Thoracic aorta (tissue), 2 donors: ENCODE data around the gene MCTP2. TPM values are rescaled to one million over a fixed set of nuclear protein-coding genes. Genes with fewer than 3 reads are reported as not detected.

ENCODE experiments used
- ATAC-seq: fragments of 150-250 bp; one replicate; pipeline ENCODE4 v1.8.0; 2017; ENCODE audit warnings: low read depth; ENCODE audit not compliant: insufficient number of reproducible peaks, low FRiP score
- DNase-seq: peaks from one replicate; pipeline ENCODE4 v3.0.0-alpha.2; 2020; ENCODE audit warnings: low spot score
- H3K27ac ChIP-seq, 2 donors: fragments of 200-600 bp; sonication (generic); 1 replicate in 1 of 2; 2 replicates in 1 of 2; pipeline ENCODE4 v1.5.1; 2016; ENCODE audit warnings: mild to moderate bottlenecking in 2 of 2, moderate library complexity in 2 of 2
- H3K27me3 ChIP-seq: fragments of 200-600 bp; sonication (generic); replicated peaks from 2 replicates; pipeline ENCODE4 v1.6.0; 2016; ENCODE audit warnings: mild to moderate bottlenecking; ENCODE audit not compliant: insufficient read depth
- H3K36me3 ChIP-seq: fragments of 200-600 bp; sonication (generic); one replicate; pipeline ENCODE4 v1.5.1; 2016
- H3K4me1 ChIP-seq, 2 donors: fragments of 200-600 bp; sonication (generic); 1 replicate in 1 of 2; 2 replicates in 1 of 2; pipeline versions ENCODE4 v1.5.1 to v1.6.0; 2016; ENCODE audit warnings: low read depth in 2 of 2, mild to moderate bottlenecking in 1 of 2; ENCODE audit not compliant: control insufficient read depth in 1 of 2
- H3K4me3 ChIP-seq: fragments of 200-600 bp; sonication (generic); 2 replicates; pipeline ENCODE4 v1.5.1; 2016; ENCODE audit warnings: mild to moderate bottlenecking
- H3K9me3 ChIP-seq: fragments of 200-600 bp; sonication (generic); 2 replicates; pipeline ENCODE4 v1.5.1; 2016
- CTCF ChIP-seq: fragments of 200-600 bp; sonication (generic); IDR thresholded peaks from one replicate; pipeline ENCODE4 v1.5.1; 2019; ENCODE audit warnings: antibody characterized with exemption
- total RNA-seq, 2 donors: library from RNA; depleted of rRNA; stranded (reverse); fragments of >200 nt; gene quantifications; one replicate each; pipeline versions ENCODE4 v1.1.0 to v1.2.3, GENCODE V29; 2016

Gene MCTP2
- total RNA-seq, 2 donors from 2014 or later, result 15.7 to 16.6 TPM

DNA sequence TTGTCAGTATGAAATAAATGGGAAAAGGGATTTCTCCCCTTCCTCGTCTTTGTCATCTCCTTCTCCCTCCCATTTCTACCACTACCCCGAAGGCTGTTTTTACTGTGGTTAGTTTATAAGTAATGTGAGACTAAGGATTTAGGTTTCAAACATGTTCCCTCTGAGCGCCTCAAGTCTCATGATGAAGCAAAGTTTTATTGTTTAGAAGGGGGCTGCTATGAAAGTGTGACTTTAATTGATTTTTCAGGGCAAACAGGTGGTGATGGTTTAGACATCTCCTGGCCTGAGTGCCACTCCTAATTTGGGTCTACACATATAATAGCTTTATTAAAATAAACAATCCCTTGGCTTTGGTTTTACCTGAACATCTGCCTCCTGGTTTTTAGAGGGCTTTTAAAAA is 185.5 kb downstream of the MCTP2 start:
- TF ChIP-seq CTCF, result no peak

DNA sequence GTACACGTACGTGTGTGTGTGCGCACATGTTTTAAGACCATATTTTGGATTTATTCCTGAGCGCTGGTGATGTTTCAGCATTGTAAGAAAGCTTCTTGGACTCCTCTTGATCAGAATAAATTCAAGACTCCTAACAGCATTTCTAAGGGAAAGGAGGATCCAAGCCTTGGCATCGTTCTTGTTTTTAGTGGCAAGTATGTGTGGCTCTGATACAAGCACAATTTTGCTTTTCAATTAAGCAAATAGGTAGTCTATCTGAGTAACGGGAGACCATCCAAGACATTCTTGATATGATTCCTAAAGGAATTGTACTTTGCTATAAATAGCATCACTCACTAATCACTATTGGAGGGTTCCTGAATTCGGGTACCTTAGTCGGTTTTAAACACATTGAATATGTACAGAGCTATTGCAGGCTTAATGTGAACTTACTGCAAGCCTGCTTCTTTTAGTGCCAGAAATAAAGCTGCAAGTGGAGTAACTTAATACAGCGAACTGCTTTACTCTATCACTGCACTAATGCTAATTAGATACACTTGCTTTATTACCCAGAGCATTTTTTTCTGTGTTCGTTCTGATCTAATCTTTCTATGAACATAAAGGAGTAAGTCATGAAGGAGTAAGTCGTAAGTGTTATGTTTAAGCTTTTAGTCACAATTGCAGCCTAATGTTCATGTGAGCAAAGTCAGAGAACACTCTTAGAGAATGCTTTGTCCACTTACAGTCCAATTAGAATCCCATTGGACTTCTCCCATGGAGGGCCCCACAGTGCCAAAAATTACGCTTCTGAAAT is 186.3 kb downstream of the MCTP2 start:
- ATAC-seq, result no peak

More for the DNA sequence above, 185.5 kb downstream of the MCTP2 start:
- Histone ChIP-seq H3K27me3 (no peaks in the 10 kb centered on the region), H3K4me3 (no peak overlapping the region), H3K9me3 (no peaks in the 10 kb centered on the region), H3K36me3 (no peaks in the 10 kb centered on the region), H3K4me1 (peaks cover 2 to 6% of the 10 kb centered on the region in 2 donors), H3K27ac (no peak overlapping the region)
- DNase-seq (no peak), ATAC-seq (no peak)

GRCh38 chr15:94421706-94422105 is 190.3 kb downstream of the MCTP2 start:
- no peak for ATAC-seq

More for the DNA sequence above, 186.3 kb downstream of the MCTP2 start:
- TF ChIP-seq CTCF, result no peak
- H3K27ac ChIP-seq, result no peak overlapping the region
- no peak overlapping the region for H3K4me3 ChIP-seq
- no peaks in the 10 kb centered on the region for H3K36me3 ChIP-seq
- DNase-seq, result no peak
- no peaks in the 10 kb centered on the region for H3K27me3 ChIP-seq
- no peaks in the 10 kb centered on the region for H3K9me3 ChIP-seq
- peaks cover 2 to 6% of the 10 kb centered on the region in 2 donors for H3K4me1 ChIP-seq

DNA sequence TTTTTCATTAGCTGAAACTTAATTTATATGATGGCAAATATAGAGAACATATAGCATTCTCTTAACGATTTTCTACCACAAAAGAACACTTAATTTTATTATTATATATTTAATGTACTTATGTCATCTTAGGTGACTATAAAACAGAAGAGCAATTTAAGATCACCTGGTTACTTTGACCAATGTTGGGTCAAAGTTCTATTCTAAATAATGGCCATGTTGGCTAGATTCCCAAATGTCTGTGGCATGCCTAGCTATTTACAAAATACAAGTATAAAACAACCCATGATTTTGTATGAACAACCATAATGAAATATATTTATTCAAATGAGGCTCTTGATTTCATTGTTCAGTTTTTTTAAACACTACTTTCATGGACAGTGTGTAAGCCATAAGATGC is 200.9 kb downstream of the MCTP2 start:
- DNase-seq (no peak), ATAC-seq (no peak)
- H3K4me1 ChIP-seq, result no peaks in the 10 kb centered on the region
- H3K4me3 ChIP-seq, result no peak overlapping the region
- no peak for TF ChIP-seq CTCF
- H3K27ac ChIP-seq, result no peak overlapping the region
- H3K9me3 ChIP-seq, result no peaks in the 10 kb centered on the region
- no peaks in the 10 kb centered on the region for H3K27me3 ChIP-seq
- no peaks in the 10 kb centered on the region for H3K36me3 ChIP-seq

More at GRCh38 chr15:94421706-94422105, 190.3 kb downstream of the MCTP2 start:
- DNase-seq, result no peak
- peaks cover 2 to 6% of the 10 kb centered on the region in 2 donors for H3K4me1 ChIP-seq
- no peaks in the 10 kb centered on the region for H3K27me3 ChIP-seq
- H3K9me3 ChIP-seq, result no peaks in the 10 kb centered on the region
- no peaks in the 10 kb centered on the region for H3K36me3 ChIP-seq
- no peak for TF ChIP-seq CTCF
- no peak overlapping the region for H3K27ac ChIP-seq
- no peak overlapping the region for H3K4me3 ChIP-seq

- no peak for TF ChIP-seq CTCF
- no peak for ATAC-seq
- H3K9me3 ChIP-seq, result no peaks in the 10 kb centered on the region
- DNase-seq, result no peak
- no peak overlapping the region for H3K27ac ChIP-seq
- H3K36me3 ChIP-seq, result no peaks in the 10 kb centered on the region
- no peaks in the 10 kb centered on the region for H3K4me1 ChIP-seq
- H3K4me3 ChIP-seq, result no peak overlapping the region
- H3K27me3 ChIP-seq, result no peaks in the 10 kb centered on the region
These were observed 207.8 kb downstream of the MCTP2 start for GRCh38 chr15:94439158-94439557.
